ENCODE results near the gene ARVCF. TPM values are rescaled to one million over a fixed set of nuclear protein-coding genes. Genes with fewer than 3 reads are reported as not detected.

Gene ARVCF
- total RNA-seq, 1 experiment from 2014 or later: 8.2 TPM

DNA sequence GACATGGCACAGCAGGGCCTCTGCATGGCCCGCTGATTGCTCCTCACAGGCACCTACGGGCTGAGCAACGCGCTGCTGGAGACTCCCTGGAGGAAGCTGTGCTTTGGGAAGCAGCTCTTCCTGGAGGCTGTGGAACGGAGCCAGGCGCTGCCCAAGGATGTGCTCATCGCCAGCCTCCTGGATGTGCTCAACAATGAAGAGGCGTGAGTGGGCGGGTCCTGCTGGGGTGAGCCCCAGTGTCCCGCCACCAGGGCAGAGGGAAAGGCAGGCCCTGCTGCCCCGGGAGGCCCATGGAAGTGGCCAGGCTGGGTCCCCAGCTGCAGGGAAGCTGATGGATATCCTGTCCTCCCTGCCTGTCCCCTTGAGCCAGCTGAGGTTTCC lies 44.8 kb upstream of the ARVCF start:
- no peaks in the 10 kb centered on the region for H3K36me3 ChIP-seq (ENCODE audit: control insufficient read depth, insufficient read depth, low read length)
- no peaks in the 10 kb centered on the region for H3K4me1 ChIP-seq (ENCODE audit: control insufficient read depth, insufficient read depth, low read length)
- ATAC-seq (no peak), DNase-seq (ENCODE audit: low read depth, low spot score) (no peak)
- ChIA-PET POLR2A (no interaction called here), CTCF (no interaction called here)
- no peaks in the 10 kb centered on the region for H3K27me3 ChIP-seq (ENCODE audit: control insufficient read depth, insufficient read depth, low read length)
- H3K9me3 ChIP-seq (ENCODE audit: control insufficient read depth, insufficient read depth, low read depth, low read length): no peaks in the 10 kb centered on the region
- TF ChIP-seq, protein P1, sequence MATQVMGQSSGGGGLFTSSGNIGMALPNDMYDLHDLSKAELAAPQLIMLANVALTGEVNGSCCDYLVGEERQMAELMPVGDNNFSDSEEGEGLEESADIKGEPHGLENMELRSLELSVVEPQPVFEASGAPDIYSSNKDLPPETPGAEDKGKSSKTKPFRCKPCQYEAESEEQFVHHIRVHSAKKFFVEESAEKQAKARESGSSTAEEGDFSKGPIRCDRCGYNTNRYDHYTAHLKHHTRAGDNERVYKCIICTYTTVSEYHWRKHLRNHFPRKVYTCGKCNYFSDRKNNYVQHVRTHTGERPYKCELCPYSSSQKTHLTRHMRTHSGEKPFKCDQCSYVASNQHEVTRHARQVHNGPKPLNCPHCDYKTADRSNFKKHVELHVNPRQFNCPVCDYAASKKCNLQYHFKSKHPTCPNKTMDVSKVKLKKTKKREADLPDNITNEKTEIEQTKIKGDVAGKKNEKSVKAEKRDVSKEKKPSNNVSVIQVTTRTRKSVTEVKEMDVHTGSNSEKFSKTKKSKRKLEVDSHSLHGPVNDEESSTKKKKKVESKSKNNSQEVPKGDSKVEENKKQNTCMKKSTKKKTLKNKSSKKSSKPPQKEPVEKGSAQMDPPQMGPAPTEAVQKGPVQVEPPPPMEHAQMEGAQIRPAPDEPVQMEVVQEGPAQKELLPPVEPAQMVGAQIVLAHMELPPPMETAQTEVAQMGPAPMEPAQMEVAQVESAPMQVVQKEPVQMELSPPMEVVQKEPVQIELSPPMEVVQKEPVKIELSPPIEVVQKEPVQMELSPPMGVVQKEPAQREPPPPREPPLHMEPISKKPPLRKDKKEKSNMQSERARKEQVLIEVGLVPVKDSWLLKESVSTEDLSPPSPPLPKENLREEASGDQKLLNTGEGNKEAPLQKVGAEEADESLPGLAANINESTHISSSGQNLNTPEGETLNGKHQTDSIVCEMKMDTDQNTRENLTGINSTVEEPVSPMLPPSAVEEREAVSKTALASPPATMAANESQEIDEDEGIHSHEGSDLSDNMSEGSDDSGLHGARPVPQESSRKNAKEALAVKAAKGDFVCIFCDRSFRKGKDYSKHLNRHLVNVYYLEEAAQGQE (IDR thresholded peaks at IDR 0.05; ENCODE audit: insufficient read depth in 1 of 2, low read depth in 2 of 2, low read length in 1 of 2): no peak
- in situ Hi-C loops (cut with HindIII; ENCODE audit: low pct_unique_long_range_greater_than_20kb, low sequenced_read_pairs): no loop called here
- intact Hi-C loops (cut with micrococcal nuclease; ENCODE audit: unreplicated experiment): no loop called here
- no peak overlapping the region for H3K4me3 ChIP-seq (ENCODE audit: low read depth in 2 of 2, low read length in 2 of 2)
- BruUV-seq (replicated peaks): no TSS peak
- no peak overlapping the region for H3K27ac ChIP-seq (ENCODE audit: low read length)

DNA sequence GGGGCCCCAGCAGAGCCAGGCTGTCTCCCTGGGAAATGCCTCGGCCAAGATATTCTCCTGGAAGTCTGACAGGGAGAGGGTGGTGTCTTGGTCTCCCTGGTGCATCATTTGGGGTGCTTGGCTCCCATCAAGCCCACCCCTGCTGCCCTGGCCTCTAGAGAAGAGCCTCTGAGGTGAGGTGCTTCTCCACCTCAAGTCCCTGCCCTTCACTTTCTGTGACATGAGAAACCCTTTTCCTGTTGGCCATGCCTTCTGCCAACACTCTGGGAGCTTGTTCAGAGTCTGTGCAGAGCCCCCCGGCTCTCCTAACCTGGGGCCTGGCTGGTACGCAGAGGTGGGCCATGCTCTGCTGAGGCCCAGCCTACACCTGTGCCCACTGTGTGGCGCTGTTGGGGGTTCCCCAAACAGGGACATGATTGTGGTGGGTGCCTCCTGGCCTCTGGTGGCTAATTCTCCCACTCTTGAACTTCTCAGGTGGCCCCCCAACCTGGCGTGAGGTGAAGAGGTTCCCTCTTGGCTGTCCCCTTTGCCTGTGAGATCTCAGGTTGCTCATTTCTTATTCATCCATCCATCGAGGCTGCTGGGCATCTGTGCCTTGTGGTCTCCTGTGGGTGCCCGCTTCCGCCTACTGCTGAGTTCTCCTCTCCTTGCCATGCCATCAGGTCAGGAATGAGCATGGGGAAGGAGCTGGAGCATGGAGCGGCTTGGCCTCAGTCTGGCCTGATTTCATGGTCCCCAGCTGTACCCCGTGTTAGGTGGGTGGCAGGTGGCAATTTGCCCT lies 44.3 kb upstream of the ARVCF start:
- POLR2A ChIA-PET: no interaction called here
- in situ Hi-C loops (cut with HindIII; ENCODE audit: low pct_unique_long_range_greater_than_20kb, low sequenced_read_pairs): no loop called here
- no TSS peak for BruUV-seq (replicated peaks)
- TF ChIP-seq, protein P2, sequence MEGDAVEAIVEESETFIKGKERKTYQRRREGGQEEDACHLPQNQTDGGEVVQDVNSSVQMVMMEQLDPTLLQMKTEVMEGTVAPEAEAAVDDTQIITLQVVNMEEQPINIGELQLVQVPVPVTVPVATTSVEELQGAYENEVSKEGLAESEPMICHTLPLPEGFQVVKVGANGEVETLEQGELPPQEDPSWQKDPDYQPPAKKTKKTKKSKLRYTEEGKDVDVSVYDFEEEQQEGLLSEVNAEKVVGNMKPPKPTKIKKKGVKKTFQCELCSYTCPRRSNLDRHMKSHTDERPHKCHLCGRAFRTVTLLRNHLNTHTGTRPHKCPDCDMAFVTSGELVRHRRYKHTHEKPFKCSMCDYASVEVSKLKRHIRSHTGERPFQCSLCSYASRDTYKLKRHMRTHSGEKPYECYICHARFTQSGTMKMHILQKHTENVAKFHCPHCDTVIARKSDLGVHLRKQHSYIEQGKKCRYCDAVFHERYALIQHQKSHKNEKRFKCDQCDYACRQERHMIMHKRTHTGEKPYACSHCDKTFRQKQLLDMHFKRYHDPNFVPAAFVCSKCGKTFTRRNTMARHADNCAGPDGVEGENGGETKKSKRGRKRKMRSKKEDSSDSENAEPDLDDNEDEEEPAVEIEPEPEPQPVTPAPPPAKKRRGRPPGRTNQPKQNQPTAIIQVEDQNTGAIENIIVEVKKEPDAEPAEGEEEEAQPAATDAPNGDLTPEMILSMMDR (IDR thresholded peaks at IDR 0.05): no peak
- TF ChIP-seq SIN3A (IDR thresholded peaks at IDR 0.05; ENCODE audit: borderline replicate concordance, insufficient read depth, low read depth, low read length) (no peak), POLR2AphosphoS5 (IDR thresholded peaks at IDR 0.05; ENCODE audit: low read depth, low read length) (no peak), TCF7L2 (IDR thresholded peaks at IDR 0.05; ENCODE audit: low read depth, low read length) (no peak)
- TF ChIP-seq, protein P1 (IDR thresholded peaks at IDR 0.05; ENCODE audit: insufficient read depth in 1 of 2, low read depth in 2 of 2, low read length in 1 of 2): no peak
- intact Hi-C loops (cut with micrococcal nuclease; ENCODE audit: unreplicated experiment): no loop called here
- no peaks in the 10 kb centered on the region for H3K9me3 ChIP-seq (ENCODE audit: control insufficient read depth, insufficient read depth, low read depth, low read length)
- no peaks in the 10 kb centered on the region for H3K36me3 ChIP-seq (ENCODE audit: control insufficient read depth, insufficient read depth, low read length)
- ATAC-seq: no peak
- CTCF ChIA-PET: no interaction called here
- H3K4me3 ChIP-seq (ENCODE audit: low read depth in 2 of 2, low read length in 2 of 2): no peak overlapping the region
- H3K4me1 ChIP-seq (ENCODE audit: control insufficient read depth, insufficient read depth, low read length): no peaks in the 10 kb centered on the region
- H3K27me3 ChIP-seq (ENCODE audit: control insufficient read depth, insufficient read depth, low read length): no peaks in the 10 kb centered on the region
- no peak for DNase-seq (ENCODE audit: low read depth, low spot score)
- H3K27ac ChIP-seq (ENCODE audit: low read length): no peak overlapping the region

All from Panc1 (cell line).